ENCODE results near the gene CORO2B. TPM values are rescaled to one million over a fixed set of nuclear protein-coding genes. Genes with fewer than 3 reads are reported as not detected.

CORO2B gene
- total and polyA plus RNA-seq, 4 donors: 15.9 to 53.6 (median 33.2) TPM

DNA sequence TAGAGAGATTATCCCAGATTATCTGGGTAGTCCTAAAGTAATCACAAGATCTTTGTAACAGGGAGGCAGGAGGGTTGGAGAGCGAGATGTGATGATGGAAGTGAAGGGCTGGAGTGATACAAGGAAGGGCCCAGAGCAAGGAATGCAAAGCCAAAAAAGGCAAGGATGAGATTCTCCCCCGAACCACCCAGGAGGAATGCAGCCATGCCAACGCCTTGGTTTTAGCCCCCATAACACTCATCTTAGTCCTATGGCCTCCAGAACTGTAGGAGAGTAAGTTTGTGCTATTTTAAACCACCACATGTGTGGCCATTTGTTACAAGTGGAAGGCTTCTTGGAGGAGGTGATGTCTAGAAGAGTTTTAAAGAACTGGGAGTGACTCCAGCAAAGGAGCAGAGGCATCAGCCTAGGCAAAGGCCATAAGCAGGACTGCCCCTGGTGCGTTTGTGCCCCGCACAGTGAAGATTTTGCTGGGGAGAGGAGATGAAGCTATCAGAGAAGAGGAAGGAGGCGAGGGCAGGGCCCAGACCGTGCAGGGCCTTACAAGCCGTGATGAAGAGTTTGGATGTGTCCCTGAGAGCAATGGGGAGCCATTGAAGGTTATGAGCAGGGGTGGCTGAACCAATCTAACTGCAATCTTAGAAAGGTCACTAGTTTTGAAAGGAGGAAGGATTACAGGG, 25.3 kb upstream of the CORO2B start:
- H3K27ac ChIP-seq (ENCODE audit: low read depth, low read length): no peak overlapping the region
- H3K36me3 ChIP-seq (ENCODE audit: control insufficient read depth, insufficient read depth, low read length): no peaks in the 10 kb centered on the region
- H3K4me1 ChIP-seq (ENCODE audit: control insufficient read depth, insufficient read depth, low read length): peaks cover 14% of the 10 kb centered on the region
- no peak overlapping the region for H3K4me3 ChIP-seq (ENCODE audit: low read depth, low read length)
- WGBS (ENCODE audit: insufficient coverage): 62% methylated on average over 5 of the region's 8 CpGs
- no peak for DNase-seq (ENCODE audit: low read depth in 4 of 6, low spot score in 6 of 6)
- H3K27me3 ChIP-seq (ENCODE audit: control insufficient read depth, insufficient read depth, low read length): peaks cover 4% of the 10 kb centered on the region
- no peaks in the 10 kb centered on the region for H3K9me3 ChIP-seq (ENCODE audit: control insufficient read depth, insufficient read depth, low read length)

GRCh38 chr15:68553994-68554720, 24.6 kb upstream of the CORO2B start:
- Histone ChIP-seq H3K4me3 (ENCODE audit: low read depth, low read length) (no peak overlapping the region), H3K9me3 (ENCODE audit: control insufficient read depth, insufficient read depth, low read length) (no peaks in the 10 kb centered on the region), H3K27ac (ENCODE audit: low read depth, low read length) (no peak overlapping the region), H3K36me3 (ENCODE audit: control insufficient read depth, insufficient read depth, low read length) (no peaks in the 10 kb centered on the region), H3K27me3 (ENCODE audit: control insufficient read depth, insufficient read depth, low read length) (peaks cover 8% of the 10 kb centered on the region), H3K4me1 (ENCODE audit: control insufficient read depth, insufficient read depth, low read length) (peaks cover 21% of the 10 kb centered on the region)
- 48% methylated on average over 10 of the region's 10 CpGs for WGBS (ENCODE audit: insufficient coverage)
- peak in 3 of 6 donors; percentile 54 to 89 (median 86) for DNase-seq (ENCODE audit: low read depth in 4 of 6, low spot score in 6 of 6)

DNA sequence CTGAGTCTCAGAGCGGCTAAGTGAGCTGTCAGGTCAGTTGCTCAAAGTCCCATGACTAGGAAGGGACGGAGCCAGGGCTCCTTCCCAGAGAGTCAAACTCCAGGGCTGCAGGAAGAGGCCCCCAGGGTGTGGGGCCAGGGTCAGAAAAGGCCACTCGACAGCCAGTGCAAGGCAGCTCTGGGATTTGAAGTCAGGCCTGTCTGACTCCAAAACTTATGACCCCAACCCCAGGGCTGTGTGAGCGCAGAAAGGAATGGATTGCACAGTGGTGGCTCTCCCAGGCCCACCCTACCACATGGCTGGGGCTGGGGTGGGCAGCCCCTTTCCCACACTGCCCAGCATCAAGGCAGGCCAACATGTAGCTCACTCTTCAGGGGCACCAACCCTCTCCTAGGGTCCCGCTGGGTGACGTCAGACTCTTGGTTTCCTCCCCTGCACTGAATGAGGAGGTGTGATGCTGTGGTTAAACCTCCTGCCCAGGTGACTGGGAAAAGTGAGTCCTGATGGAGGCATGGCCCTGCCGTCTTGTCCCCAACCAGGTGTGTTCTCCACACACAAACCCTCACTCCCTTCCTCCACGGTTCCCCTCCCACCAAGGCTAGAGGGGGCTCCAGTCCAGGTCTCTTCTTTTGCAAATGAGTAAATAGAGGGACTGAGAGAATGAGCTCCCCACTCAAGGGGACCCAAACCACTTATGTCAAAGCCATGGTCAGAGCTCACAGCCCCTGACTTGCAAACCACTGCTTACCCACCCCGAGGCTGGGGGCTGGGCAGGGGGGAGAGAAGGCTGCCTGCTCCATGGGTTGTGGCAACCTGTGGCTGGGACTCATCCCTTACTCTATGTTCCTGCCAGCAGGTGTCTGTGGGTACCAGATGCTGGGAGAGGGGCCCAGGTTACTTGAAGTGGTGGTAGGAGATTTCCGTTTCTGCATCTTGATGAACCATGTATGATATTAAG, 23.8 kb upstream of the CORO2B start:
- H3K9me3 ChIP-seq (ENCODE audit: control insufficient read depth, insufficient read depth, low read length): no peaks in the 10 kb centered on the region
- DNase-seq (ENCODE audit: low read depth in 4 of 6, low spot score in 6 of 6): no peak
- no peaks in the 10 kb centered on the region for H3K36me3 ChIP-seq (ENCODE audit: control insufficient read depth, insufficient read depth, low read length)
- H3K27ac ChIP-seq (ENCODE audit: low read depth, low read length): no peak overlapping the region
- no peak overlapping the region for H3K4me3 ChIP-seq (ENCODE audit: low read depth, low read length)
- H3K27me3 ChIP-seq (ENCODE audit: control insufficient read depth, insufficient read depth, low read length): peaks cover 8% of the 10 kb centered on the region
- peaks cover 30% of the 10 kb centered on the region for H3K4me1 ChIP-seq (ENCODE audit: control insufficient read depth, insufficient read depth, low read length)
- WGBS (ENCODE audit: insufficient coverage): 89% methylated on average over 5 of the region's 10 CpGs

- no peaks in the 10 kb centered on the region for H3K9me3 ChIP-seq (ENCODE audit: control insufficient read depth, insufficient read depth, low read length)
- DNase-seq (ENCODE audit: low read depth in 4 of 6, low spot score in 6 of 6): no peak
- 89% methylated on average over 7 of the region's 7 CpGs for WGBS (ENCODE audit: insufficient coverage)
- no peaks in the 10 kb centered on the region for H3K36me3 ChIP-seq (ENCODE audit: control insufficient read depth, insufficient read depth, low read length)
- H3K4me1 ChIP-seq (ENCODE audit: control insufficient read depth, insufficient read depth, low read length): peaks cover 35% of the 10 kb centered on the region
- no peak overlapping the region for H3K27ac ChIP-seq (ENCODE audit: low read depth, low read length)
- H3K4me3 ChIP-seq (ENCODE audit: low read depth, low read length): no peak overlapping the region
- H3K27me3 ChIP-seq (ENCODE audit: control insufficient read depth, insufficient read depth, low read length): peaks cover 8% of the 10 kb centered on the region
These were observed 23.1 kb upstream of the CORO2B start for GRCh38 chr15:68555679-68556037.

DNA sequence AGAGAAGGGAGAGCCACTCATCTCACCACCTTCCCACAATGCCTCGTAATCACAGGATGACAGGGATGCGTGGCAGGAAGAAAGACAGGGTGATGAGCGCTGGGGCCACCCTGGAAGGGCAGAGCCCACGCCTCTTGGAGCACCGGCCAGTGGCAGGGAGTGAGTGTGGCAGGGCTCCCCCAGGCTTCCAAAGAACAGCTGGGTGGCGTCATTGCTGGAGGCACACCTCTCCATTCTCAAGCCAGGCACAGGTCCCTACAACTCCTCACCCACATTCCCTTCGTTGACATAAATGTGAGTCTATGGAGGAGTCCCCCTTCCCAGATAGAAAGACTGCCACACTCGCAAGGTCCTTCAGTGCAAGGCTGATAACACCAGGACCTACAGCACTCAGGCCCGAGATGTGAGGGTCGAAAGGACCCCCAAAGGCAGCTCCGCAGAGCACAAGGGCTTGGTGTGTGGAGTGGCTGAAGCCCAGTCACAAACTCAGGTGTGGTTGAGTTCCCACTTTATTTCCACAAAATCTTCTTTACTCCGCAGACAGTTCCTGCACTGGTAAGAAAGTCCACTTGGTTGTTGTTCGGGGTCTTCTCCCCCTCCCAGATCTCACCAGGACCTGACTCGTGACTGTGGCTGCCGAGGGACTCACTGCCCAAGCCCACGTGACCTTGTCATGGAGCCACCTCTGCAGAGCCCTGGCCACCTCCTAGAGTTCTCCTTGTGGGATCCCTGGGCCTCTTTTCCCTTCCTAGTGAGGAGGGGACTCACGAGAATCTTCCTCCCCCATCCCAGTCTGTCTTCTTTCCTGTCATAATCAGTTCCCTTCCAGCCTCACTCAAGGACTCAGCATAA, 22.4 kb upstream of the CORO2B start:
- Histone ChIP-seq H3K4me3 (ENCODE audit: low read depth, low read length) (no peak overlapping the region), H3K9me3 (ENCODE audit: control insufficient read depth, insufficient read depth, low read length) (no peaks in the 10 kb centered on the region), H3K27ac (ENCODE audit: low read depth, low read length) (no peak overlapping the region), H3K4me1 (ENCODE audit: control insufficient read depth, insufficient read depth, low read length) (peaks cover 40% of the 10 kb centered on the region), H3K36me3 (ENCODE audit: control insufficient read depth, insufficient read depth, low read length) (no peaks in the 10 kb centered on the region), H3K27me3 (ENCODE audit: control insufficient read depth, insufficient read depth, low read length) (peaks cover 8% of the 10 kb centered on the region)
- 96% methylated on average over 7 of the region's 17 CpGs for WGBS (ENCODE audit: insufficient coverage)
- DNase-seq (ENCODE audit: low read depth in 4 of 6, low spot score in 6 of 6): no peak

DNA sequence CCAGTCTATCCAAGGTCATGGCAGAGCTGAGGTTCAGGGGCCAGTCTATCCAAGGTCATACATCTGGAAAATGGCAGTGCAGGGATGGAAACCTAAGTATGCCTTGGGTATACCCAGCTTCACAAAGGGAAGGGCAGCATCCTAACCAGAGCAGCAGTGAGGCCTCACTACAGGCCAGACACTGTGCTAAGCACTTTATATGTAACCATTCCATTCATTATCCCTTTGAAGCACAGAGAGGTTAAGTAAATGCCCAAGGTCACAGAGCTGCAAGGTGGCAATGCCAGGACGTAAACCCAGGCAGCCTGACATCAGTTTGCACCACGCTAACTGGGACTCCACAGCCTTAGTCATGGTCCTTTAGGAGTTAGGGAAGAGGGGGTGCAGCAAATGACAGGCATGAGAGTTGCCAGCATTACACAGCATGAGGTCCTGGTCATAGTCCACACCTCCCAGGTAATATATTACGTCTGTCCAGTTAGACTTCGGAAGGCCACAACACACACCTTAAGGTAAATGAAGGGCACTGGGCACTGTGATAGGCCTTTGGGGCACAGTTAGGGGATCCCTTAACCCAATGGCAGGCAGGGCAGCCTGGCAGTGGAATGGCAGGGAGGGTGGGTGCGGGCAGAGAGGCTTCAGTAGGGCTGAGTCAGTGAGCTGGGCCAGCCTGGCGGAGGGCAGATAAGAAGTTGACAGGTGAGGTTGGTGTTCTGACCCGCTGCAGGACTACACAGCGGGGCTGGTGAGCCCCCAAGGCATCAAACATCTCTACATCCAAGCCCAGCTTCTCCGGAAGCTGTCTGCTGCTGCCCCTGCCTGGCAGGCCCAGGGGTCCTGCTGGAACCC, 21.1 kb upstream of the CORO2B start:
- Histone ChIP-seq H3K9me3 (ENCODE audit: control insufficient read depth, insufficient read depth, low read length) (no peaks in the 10 kb centered on the region), H3K27ac (ENCODE audit: low read depth, low read length) (no peak overlapping the region), H3K27me3 (ENCODE audit: control insufficient read depth, insufficient read depth, low read length) (peaks cover 8% of the 10 kb centered on the region), H3K36me3 (ENCODE audit: control insufficient read depth, insufficient read depth, low read length) (no peaks in the 10 kb centered on the region), H3K4me3 (ENCODE audit: low read depth, low read length) (no peak overlapping the region), H3K4me1 (ENCODE audit: control insufficient read depth, insufficient read depth, low read length) (peaks cover 36% of the 10 kb centered on the region)
- DNase-seq (ENCODE audit: low read depth in 4 of 6, low spot score in 6 of 6): no peak
- WGBS (ENCODE audit: insufficient coverage): 91% methylated on average over 3 of the region's 9 CpGs

GRCh38 chr15:68558318-68559305, 20.2 kb upstream of the CORO2B start:
- H3K36me3 ChIP-seq (ENCODE audit: control insufficient read depth, insufficient read depth, low read length): no peaks in the 10 kb centered on the region
- H3K9me3 ChIP-seq (ENCODE audit: control insufficient read depth, insufficient read depth, low read length): no peaks in the 10 kb centered on the region
- peaks cover 8% of the 10 kb centered on the region for H3K27me3 ChIP-seq (ENCODE audit: control insufficient read depth, insufficient read depth, low read length)
- peak overlapping the region; percentile 53 for H3K4me3 ChIP-seq (ENCODE audit: low read depth, low read length)
- WGBS (ENCODE audit: insufficient coverage): 14% methylated on average over 16 of the region's 30 CpGs
- DNase-seq (ENCODE audit: low read depth in 4 of 6, low spot score in 6 of 6): no peak
- no peak overlapping the region for H3K27ac ChIP-seq (ENCODE audit: low read depth, low read length)
- peaks cover 31% of the 10 kb centered on the region for H3K4me1 ChIP-seq (ENCODE audit: control insufficient read depth, insufficient read depth, low read length)

All from spinal cord (tissue), 10 donors.